ENCODE measurements around the gene ISLR. TPM values are rescaled to one million over a fixed set of nuclear protein-coding genes. Genes with fewer than 3 reads are reported as not detected.

Gene ISLR
- total RNA-seq, 1 experiment from 2014 or later = 0.34 TPM

DNA sequence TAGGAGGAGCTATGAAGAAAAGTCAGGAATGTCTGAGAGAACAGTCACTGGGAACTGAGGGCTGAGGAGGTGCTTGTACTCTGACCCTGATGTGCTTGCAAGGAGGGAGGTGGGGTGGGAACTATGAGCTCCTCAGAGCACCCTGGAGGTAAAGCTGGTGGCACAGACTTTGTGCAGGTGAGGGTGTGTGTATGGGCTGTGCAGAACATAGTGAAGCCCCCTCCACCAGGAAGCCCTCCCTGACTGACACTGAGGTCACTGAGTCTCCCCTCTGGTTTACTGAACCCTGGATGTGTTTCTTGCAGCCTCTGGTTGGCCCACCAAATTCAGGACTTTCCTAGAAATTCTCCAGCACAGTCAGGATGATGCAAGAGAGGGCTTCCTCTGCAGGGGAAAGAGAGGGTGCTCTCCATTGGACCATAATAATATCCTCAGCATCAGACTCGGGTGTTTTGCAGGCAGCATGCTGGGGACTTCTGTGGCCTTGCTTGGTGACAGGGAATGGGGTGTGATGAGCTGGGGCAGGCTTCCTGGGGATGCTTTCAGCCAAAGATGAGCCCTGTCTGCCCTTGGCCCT, 1.5 kb upstream of the ISLR start:
- no peak for DNase-seq (ENCODE audit: low read depth)

DNA sequence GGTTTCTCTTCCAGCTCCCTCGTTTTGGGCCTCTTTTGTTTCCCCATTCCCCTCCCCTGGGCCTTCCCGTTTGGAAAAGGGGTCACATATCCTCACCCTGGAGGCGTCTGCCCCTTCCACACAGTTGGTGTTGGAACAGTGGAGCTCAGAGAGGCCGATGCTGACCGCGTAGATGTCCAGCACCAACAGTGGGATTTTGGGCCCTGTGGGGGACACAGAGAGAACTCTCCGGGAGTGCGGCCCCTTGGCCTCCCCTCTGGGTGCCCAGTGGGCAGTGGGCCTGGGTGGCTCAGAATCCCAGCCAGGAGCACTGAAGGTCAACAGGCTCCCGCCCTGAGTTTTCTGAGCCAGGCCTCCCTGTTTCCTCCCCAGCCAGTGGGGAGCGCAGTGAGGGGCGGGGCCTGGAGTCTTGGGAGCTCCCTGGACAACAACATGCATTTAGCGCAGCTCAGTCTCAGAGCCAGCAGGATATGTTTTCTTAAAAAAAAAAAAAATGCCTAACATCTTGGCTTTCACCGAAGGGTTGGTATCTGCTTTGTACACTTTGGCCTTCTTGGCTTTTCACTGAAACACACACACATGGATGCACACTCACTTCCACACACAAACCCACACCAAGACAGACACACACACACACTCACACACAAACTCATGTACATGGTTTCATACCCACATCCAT, 670 bp upstream of the ISLR start:
- DNase-seq (ENCODE audit: low read depth) = no peak

DNA sequence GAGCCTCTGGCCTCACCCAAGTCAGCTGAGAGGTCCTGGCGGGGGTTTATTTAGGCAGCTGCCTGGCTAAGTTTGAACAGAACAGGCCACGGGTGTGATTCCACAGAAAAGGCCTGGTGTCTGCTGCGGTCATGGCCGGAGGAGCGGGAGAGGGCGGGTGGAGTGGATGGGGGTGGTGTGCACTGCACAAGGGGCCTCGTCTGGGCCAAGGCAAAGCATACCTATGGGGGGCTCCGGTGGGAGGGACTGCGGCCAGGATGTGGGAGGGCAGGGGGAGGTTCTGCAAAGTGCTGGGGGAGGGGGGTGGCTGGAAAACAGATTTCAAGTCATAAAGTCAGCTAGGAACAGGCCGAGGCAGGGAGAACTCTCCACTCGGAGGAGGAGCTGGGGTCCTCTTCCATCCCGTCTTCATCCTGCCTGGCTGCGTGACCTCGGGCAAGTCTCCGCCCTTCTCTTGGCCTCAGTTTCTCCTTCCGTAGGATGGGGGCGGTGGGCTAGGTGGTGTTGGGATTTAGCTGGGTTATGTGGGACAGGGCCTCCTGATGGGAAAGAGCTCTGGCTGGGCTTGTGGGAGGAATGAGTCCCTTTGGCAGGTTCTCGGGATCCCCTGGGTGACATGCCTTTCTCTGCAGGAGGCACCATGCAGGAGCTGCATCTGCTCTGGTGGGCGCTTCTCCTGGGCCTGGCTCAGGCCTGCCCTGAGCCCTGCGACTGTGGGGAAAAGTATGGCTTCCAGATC, 878 bp downstream of the ISLR start:
- peak; percentile 24 for DNase-seq (ENCODE audit: low read depth)

DNA sequence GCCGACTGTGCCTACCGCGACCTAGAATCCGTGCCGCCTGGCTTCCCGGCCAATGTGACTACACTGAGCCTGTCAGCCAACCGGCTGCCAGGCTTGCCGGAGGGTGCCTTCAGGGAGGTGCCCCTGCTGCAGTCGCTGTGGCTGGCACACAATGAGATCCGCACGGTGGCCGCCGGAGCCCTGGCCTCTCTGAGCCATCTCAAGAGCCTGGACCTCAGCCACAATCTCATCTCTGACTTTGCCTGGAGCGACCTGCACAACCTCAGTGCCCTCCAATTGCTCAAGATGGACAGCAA, 1.4 kb downstream of the ISLR start:
- DNase-seq (ENCODE audit: low read depth) = no peak

DNA sequence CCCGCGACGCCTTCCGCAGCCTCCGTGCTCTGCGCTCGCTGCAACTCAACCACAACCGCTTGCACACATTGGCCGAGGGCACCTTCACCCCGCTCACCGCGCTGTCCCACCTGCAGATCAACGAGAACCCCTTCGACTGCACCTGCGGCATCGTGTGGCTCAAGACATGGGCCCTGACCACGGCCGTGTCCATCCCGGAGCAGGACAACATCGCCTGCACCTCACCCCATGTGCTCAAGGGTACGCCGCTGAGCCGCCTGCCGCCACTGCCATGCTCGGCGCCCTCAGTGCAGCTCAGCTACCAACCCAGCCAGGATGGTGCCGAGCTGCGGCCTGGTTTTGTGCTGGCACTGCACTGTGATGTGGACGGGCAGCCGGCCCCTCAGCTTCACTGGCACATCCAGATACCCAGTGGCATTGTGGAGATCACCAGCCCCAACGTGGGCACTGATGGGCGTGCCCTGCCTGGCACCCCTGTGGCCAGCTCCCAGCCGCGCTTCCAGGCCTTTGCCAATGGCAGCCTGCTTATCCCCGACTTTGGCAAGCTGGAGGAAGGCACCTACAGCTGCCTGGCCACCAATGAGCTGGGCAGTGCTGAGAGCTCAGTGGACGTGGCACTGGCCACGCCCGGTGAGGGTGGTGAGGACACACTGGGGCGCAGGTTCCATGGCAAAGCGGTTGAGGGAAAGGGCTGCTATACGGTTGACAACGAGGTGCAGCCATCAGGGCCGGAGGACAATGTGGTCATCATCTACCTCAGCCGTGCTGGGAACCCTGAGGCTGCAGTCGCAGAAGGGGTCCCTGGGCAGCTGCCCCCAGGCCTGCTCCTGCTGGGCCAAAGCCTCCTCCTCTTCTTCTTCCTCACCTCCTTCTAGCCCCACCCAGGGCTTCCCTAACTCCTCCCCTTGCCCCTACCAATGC, 2.0 kb downstream of the ISLR start:
- DNase-seq (ENCODE audit: low read depth) = no peak

- DNase-seq (ENCODE audit: low read depth) = no peak
Observed at GRCh38 chr15:74176262-74177214, 3.0 kb downstream of the ISLR start.

- no peak for DNase-seq (ENCODE audit: low read depth)
Observed at GRCh38 chr15:74178326-74179100, 5.0 kb downstream of the ISLR start.

DNA sequence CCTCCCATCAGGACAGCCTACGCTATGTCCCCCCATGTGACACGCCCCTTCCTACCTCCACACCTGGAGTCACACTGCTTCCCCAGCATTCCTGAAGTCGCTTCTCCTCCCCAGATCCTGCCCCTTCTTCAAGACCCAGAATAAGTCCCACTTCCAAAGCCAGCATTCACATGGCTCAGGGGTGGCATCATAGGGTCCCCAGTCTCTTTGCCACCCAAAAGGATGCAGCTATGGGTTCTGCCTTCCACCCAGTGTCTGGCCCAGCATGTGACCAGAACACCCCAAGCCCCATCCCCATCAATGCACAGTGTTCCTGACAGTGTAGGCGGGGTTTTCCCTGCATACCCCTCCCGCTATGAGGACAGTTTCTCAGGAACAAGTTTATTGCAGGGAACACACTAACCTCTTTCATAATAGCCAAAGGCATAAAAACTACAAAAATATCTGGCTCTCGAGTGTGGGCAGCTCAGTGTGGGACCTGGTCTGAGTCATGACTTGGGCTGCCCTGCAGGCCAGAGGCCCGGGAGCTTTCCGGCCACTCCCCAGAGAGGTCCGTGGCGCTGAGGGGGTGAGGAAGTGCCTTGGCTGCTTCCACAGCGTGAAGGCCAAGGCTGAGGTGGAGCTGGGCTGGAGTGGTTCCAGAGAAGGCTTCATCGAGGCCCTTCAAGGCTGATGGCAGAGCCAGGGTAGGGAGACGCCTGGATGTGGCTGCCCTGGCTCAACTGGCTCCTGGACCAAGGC, 5.8 kb downstream of the ISLR start:
- DNase-seq (ENCODE audit: low read depth) = peak; percentile 89

GRCh38 chr15:74179983-74180880, 6.7 kb downstream of the ISLR start:
- DNase-seq (ENCODE audit: low read depth) = peak; percentile 61

DNA sequence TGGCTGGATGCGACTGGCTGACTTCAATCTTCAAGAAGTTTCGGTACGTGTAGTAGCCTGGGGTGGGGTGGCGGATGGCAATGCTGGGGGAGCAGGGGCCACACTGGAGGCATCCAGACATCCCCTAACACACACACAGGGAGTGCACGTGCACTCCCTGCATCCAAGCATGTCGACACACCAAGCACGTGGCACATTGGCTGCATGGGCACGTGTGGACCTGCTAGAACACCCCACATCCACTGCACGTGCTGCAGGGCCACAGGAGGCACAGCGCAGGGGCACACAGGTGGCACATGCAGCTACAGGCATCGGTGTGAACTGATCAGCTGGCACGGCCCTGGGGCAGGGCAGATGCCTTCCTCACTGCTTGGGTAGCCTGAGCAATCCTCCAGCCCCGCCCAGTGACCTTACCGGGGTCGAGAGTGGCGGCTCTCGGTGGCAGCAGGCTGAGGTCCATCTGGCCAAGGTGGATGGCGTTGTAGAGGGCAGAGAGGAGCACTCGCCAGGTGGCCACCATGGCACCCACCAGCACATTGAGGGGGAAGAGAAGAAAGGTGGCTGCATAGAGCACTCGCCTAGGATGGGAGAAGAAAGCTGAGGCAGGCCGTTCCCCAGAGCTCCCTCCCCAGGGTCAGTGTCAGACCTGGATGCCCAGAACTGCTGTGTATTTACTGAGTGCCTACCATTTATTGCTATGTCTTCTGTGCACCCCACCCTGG, 7.5 kb downstream of the ISLR start:
- no peak for DNase-seq (ENCODE audit: low read depth)

DNA sequence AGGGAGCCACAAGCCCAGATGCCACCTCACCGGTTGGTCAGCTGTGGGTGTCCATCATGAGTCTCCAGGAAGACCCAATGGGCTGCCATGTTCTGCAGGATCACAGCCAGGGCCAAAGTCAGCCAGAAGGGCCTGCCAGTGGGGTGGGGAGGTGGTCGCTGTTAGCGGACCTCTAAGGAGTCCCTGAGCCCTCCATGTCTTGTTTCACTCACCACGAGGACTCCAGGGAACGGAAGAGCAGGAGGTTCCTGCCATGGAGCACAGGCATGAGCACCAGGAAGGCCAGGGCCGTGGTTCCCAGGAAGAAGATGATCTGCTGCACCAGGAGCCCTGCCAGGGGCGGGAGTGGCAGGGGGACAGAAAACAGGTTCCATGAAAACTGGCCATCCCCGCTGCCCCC, 8.6 kb downstream of the ISLR start:
- no peak for DNase-seq (ENCODE audit: low read depth)

DNA sequence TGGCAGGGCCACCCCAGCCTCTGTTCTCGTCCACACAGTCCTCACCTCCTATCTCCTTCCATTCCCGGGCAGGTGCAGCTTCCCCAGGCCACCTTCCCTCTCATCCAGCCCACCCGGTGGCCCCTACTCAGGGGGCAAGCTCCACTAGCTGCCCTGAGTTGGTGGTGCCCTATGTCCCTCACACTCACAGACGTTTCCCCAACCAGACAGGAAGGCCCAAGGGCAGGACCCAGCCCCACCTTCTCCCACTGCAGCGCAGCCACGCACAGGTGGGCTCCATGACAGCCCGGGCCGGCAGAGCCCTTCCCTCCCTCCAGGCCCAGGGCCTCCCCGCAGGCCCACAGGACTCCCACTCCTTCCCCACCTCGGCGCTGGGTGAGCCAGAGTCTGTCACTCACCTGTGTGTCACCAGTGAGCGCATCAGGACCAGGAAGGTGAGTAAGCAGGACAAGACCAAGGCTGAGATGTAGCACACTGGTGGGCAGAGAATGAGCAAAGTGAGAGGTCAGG, 11.1 kb downstream of the ISLR start:
- no peak for DNase-seq (ENCODE audit: low read depth)

- no peak for DNase-seq (ENCODE audit: low read depth)
Observed at GRCh38 chr15:74185710-74186348, 12.3 kb downstream of the ISLR start.

- DNase-seq (ENCODE audit: low read depth) = no peak
Observed at GRCh38 chr15:74188216-74188615, 14.7 kb downstream of the ISLR start.

DNA sequence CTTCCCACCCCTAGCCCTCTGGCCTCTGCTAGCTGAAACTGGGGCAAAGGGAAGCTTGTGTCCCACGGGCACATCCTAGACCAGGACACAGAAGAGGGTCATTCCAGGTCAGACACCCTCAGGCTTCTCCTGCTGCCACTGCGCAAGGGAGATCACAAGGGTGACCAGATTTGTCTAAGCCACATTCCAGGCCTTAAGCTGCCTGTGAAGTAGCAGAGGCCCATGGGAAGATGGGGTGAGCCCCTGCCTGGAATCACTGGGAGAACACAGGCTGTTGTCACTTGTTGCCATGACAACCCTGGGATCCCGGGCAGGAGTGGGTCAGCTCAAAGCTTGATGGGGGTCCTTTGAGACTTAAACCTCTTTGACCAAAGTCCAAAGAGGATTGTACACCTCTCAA, 18.3 kb downstream of the ISLR start:
- no peak for DNase-seq (ENCODE audit: low read depth)

GRCh38 chr15:74192751-74193150, 19.2 kb downstream of the ISLR start:
- DNase-seq (ENCODE audit: low read depth) = no peak

GRCh38 chr15:74193299-74193718, 19.8 kb downstream of the ISLR start:
- peak; percentile 89 for DNase-seq (ENCODE audit: low read depth)

Measured in LHCN-M2 (cell line).